Retinal pigment epithelial cell (primary cell): ENCODE data around the gene LATS2.

ENCODE experiments used
- DNase-seq: peaks from one replicate; pipeline ENCODE4 v3.0.0-alpha.2; 2010; ENCODE audit warnings: low read depth
- H3K4me3 ChIP-seq: 2 replicates; pipeline ENCODE4 v1.5.1; 2011; ENCODE audit warnings: mild to moderate bottlenecking, low read length, control low read depth, moderate library complexity
- CTCF ChIP-seq: conservative IDR thresholded peaks from 2 replicates; pipeline ENCODE4 v1.5.1; 2011; ENCODE audit warnings: low read depth, low read length, control low read depth, inconsistent platforms

The LATS2 gene

GRCh38 chr13:20988033-20988908 is 73.1 kb downstream of the LATS2 start:
- no peak for DNase-seq
- H3K4me3 ChIP-seq = no peak overlapping the region
- no peak for TF ChIP-seq CTCF

GRCh38 chr13:20987599-20987998 is 73.8 kb downstream of the LATS2 start:
- H3K4me3 ChIP-seq = no peak overlapping the region
- DNase-seq = no peak
- no peak for TF ChIP-seq CTCF

GRCh38 chr13:20984879-20985278 is 76.5 kb downstream of the LATS2 start:
- no peak for TF ChIP-seq CTCF
- no peak for DNase-seq

DNA sequence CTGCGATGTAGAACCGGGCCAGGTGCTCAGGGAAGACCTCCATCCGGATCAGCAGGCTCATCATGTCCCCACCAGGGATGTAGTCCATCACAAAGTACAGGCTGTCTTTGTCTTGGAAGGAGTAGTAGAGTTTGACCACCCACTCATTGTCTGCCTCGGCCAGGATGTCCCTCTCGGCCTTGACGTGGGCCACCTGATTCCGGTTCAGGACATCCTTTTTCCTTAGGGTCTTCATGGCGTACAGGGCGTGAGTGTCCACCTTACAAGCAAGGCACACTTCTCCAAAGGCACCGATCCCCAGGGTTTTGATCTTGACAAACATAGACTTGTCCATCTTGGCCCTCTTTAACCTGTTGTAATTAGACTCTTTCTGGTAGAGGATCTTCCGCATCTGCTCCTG is 78.0 kb downstream of the LATS2 start:
- TF ChIP-seq CTCF = no peak
- no peak overlapping the region for H3K4me3 ChIP-seq

More at GRCh38 chr13:20984879-20985278, 76.5 kb downstream of the LATS2 start:
- no peak overlapping the region for H3K4me3 ChIP-seq

DNA sequence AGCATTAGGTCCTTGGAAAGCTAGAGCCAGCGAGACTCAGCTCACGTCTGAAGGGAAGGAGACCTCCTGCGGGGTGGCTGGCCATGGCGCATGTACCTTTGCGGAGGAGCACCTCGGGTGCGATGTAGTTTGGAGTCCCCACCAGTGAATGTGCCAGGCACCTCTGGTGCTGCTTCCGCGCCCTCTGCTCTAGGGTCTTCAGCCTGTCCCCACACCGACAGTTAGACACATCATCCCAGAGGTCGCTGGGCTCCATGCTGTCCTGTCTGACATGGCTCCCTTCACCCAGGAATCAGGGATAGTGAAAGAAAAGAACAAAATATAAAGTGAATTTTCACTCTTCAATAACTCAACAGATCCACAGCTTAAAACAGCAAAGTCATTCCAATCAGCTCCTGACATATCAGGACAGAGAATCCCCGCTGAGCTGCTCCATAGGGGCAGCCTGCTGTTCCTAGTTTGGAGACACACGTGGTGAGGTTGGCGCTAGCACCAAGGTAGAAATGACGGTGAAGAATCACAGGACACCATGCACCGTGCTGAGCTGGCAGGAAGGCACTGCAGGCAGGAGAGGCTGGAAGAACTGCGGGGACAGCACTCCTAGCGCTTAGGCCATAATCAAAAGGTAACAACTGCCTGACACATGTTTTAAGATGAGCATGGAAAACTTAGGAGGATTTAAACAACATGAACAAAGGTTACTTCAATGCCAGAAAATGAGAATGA is 79.9 kb downstream of the LATS2 start:
- TF ChIP-seq CTCF = no peak
- no peak for DNase-seq

More for the DNA sequence above, 78.0 kb downstream of the LATS2 start:
- DNase-seq = no peak

GRCh38 chr13:20980899-20981298 is 80.5 kb downstream of the LATS2 start:
- TF ChIP-seq CTCF = no peak
- H3K4me3 ChIP-seq = no peak overlapping the region
- DNase-seq = no peak

More for the DNA sequence above, 79.9 kb downstream of the LATS2 start:
- H3K4me3 ChIP-seq = no peak overlapping the region
